GM12875 (cell line): Measurements from ENCODE around the gene CPNE6.
"Not testable (repeated sequence)": the region's sequence is repeated elsewhere in the genome, so short reads cannot be mapped to it uniquely, and the experiment has no call there.

Experiments used
- H3K4me3 ChIP-seq: one replicate; pipeline ENCODE4 v1.5.1; 2011; ENCODE audit warnings: low read depth, low read length, control low read depth
- CTCF ChIP-seq: IDR thresholded peaks from 2 replicates; pipeline ENCODE4 v1.5.1; 2011; ENCODE audit warnings: low read depth, mild to moderate bottlenecking, control low read depth, inconsistent platforms, low read length, moderate library complexity, borderline replicate concordance; ENCODE audit not compliant: insufficient read depth

The CPNE6 gene

DNA sequence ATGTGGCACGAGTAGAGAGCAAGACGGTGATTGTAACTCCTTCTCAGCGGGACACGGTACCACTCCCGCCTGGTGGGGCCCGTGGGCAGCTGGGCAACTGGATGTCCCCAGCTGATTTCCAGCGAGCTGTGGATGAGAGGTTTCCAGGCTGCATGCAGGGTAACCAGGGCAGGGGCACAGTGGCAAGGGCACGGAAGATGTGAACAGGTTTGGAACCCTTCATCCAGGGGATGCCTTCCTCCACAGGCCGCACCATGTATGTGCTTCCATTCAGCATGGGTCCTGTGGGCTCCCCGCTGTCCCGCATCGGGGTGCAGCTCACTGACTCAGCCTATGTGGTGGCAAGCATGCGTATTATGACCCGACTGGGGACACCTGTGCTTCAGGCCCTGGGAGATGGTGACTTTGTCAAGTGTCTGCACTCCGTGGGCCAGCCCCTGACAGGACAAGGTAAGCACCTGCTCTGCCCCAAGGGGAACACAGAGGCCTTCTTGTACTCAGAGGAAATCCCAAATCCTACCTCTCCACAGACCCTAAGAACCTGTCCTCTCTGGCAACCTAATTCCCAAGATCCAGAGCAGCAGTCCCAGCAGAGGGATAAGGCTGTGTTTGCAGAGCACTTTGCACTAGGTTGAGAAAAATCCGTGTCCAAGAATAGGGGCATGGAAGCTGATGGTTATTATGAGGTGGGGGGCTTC, 27.0 kb downstream of the CPNE6 start:
- TF ChIP-seq CTCF = no peak
- no peak overlapping the region for H3K4me3 ChIP-seq

- no peak overlapping the region for H3K4me3 ChIP-seq
- TF ChIP-seq CTCF = no peak
Measured at GRCh38 chr14:24098927-24099813, 27.8 kb downstream of the CPNE6 start.

DNA sequence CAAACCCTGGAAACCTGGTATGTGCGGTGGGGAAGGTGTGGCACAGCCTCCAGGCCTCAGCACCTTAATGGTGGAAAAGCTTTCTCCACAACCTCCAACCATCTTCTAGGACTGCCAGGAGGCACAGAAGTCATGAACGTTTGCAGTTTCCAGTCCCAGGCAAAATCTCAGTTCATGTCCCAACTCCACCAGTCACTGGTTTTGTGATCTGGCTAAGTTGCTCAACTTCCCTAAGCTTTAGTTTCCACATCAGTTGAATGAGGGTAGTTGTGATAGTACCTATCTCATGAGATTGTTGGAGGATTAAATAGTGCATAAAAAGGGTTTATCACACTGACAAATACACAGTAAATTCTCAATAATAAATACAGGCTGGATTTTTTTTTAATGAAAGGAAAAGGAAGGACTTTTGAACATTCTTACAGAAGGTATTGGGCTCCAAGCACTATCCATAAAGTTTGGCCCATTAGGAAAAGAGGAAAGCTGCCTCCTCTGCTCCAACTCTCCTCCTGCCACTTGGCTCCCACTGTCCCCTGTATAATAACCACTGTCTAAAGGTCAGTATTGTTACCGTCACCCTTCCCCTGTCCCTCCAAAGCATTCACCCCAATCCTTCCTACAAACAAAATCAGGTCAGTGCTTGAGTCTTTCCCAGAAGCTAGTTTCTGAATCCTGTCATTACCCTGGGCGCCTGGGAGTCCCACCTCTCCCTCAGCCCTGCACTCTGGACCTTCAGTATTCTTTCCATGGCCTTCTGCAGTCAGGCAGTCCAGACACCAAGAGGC, 29.0 kb downstream of the CPNE6 start:
- TF ChIP-seq CTCF = no peak
- H3K4me3 ChIP-seq = no peak overlapping the region

DNA sequence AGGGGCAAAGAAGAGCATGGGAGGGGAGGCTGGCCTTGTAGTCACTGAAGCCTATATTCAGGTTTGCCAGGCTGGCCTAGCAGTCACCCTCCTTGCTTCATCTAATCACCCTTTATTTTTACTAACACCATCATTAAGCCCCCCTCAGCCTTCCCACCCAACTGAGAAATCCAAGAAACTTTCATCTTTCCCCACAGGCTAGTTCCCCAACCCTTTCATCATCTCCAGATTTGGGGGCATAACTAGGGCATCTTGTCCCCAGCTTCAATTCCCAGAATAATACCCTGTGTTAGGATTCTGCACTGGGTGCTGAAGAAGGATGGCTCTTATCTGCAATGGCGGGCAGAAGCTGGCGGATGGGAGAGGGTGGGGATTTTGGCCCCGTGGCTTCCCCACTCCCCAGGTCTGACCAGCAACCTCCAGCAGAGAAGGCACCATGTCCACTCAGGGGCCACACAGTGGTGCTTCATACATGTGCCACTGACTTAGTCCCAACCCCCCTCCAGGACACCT, 29.7 kb downstream of the CPNE6 start:
- H3K4me3 ChIP-seq = no peak overlapping the region
- no peak for TF ChIP-seq CTCF

GRCh38 chr14:24102357-24103048, 31.1 kb downstream of the CPNE6 start:
- TF ChIP-seq CTCF = no peak
- H3K4me3 ChIP-seq = no peak overlapping the region

GRCh38 chr14:24103451-24103850, 32.1 kb downstream of the CPNE6 start:
- TF ChIP-seq CTCF = no peak
- H3K4me3 ChIP-seq = no peak overlapping the region

GRCh38 chr14:24105609-24106239, 34.4 kb downstream of the CPNE6 start:
- H3K4me3 ChIP-seq = not testable (repeated sequence)
